KG1 (cell line): Measurements from ENCODE around the gene RCVRN.

ENCODE experiments used
- DNase-seq: peaks from one replicate; lab custom pipeline; 2025; lab: John Stamatoyannopoulos, UW

Gene RCVRN

GRCh38 chr17:9905078-9905415 lies at the start of gene RCVRN:
TSS of gene RCVRN (minus strand) at chr17:9905271. CDS start at chr17:9905180, 91 bp downstream.
- DNase-seq, result no peak

DNA sequence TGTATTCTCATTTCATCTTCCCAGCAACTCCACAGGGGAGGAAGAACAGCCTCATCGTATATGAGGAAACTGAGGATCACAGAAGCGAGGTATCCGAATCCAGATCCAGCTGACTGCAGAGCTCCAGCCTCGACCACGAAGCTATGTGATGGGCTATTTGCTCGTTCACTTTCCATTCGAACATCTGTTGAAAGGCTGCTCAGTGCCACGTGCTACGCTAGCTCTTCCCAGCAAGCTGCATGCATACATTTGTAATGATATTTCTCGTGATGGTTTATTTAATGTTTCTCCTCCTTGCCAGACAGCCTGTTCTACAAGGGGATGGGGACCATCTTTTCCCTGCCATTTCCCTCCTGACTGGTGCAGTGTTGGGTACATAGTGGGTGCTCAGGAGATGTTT lies 48.4 kb upstream of the RCVRN start:
- DNase-seq, result no peak

DNA sequence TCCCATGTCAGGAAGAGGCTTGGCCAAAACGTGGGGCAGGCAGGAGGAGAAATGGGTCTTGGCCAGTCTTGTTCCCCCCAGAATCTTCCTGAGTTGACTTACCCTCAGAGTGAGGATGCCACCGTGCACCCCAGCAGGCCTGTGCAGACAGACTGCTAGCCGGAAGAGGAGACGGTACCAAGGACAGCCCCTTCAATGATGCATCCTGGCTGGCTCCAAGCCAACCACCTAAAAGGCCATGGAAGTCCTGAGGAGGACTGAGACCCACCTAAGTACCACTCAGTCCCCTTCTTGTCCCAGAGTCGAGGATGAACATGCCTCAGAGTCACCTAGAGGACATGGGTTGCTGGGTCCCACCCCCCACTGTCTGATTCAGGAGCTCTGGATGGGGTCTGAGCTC lies 46.7 kb upstream of the RCVRN start:
- no peak for DNase-seq

DNA sequence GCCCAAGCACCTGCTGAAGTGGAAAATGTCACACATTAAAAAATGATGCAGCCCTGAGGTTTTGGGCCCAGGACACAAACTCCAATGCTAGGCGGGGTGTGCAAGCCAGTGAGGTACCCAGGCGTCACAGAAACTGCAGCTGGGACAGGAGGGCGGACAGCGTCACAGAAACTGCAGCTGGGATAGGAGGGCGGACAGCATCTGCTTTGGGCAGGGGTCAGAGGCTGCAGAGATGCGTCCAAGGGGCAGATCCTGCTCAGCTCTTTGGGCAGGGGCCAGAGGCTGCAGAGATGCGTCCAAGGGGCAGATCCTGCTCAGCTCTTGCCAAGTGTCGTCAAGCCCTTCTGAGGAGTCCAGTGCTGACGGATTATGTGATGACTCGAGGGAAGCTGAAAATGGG lies 43.9 kb upstream of the RCVRN start:
- no peak for DNase-seq

- no peak for DNase-seq
These were observed 39.6 kb upstream of the RCVRN start for GRCh38 chr17:9944704-9945103.

GRCh38 chr17:9943343-9943742 lies 38.3 kb upstream of the RCVRN start:
- no peak for DNase-seq

DNA sequence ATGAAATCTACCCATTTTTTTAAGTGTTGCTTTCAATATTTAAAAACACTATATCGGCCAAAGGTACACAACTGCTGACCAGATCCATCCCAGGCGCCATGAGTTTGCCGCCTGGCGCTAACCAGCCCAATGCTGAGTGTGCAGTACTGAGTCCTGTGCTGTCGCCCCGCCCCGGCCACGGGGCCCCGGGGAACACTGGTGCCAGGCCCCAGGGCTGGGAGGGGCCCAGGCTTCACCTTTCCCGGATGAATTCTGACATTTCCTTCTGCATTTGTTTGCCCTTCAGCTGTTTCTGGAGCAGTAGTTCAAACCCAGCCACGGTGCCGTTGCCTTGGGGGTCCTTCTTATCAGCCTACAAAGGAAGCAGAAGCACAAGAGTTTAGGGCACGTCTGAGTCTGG lies 37.8 kb upstream of the RCVRN start:
- no peak for DNase-seq

DNA sequence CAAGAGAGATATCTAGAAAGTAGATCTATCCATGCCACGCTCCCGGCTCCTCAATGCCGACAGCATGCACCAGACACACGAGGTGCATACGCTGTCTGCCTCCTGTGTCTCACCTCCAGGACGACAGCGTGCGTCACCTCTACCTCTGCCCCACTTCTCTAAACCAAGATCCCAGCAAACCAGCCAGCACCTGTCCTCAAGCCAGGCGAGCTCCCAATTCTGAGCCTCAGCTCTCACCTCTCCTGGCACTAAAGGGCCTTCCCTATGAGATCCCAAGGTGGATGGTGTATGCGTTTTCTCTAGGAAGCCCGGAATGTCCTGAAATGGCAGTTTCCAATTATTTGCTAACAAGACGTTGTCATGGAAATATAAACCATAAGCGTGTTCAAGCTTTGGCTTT lies 36.2 kb upstream of the RCVRN start:
- DNase-seq, result no peak

DNA sequence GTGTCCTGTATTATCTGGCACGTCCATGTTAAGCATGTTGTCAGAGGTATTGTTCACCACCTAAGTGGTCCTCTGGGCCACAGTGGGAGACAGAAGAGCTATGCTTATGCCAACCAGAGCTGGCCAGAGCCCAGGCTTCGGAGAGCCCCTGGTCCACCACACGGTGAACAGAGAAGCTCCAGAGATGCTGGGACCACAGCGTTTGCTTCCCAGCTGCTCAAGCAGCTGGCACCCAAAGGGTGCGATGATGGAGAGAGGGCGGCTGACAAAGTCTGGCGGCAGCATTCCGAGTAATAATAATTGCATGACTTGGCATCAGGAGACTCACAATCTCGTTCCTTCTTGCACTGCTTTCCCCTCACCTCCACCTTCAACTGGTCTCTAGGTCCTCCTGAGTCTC lies 35.8 kb upstream of the RCVRN start:
- DNase-seq, result no peak

- no peak for DNase-seq
These were observed 33.7 kb upstream of the RCVRN start for GRCh38 chr17:9938764-9939163.

DNA sequence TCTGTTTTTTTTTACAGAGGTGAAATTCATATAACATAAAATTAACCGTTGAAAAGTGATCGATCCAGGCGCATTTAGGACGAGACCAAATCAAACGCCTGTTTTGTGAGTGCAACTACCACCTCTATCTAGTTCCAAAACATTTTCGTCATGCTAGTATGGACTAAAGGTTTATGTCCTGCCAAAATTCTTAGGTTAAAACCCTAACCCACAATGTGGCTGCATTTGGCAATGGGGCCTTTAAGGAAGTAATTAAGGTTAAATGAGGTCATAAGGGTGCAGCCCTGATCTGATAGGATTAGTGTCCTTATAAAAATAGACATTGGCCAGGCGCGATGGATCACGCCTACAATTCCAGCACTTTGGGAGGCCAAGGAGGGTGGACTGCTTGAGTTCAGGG lies 32.8 kb upstream of the RCVRN start:
- no peak for DNase-seq

GRCh38 chr17:9937241-9937761 lies 32.2 kb upstream of the RCVRN start:
- no peak for DNase-seq

DNA sequence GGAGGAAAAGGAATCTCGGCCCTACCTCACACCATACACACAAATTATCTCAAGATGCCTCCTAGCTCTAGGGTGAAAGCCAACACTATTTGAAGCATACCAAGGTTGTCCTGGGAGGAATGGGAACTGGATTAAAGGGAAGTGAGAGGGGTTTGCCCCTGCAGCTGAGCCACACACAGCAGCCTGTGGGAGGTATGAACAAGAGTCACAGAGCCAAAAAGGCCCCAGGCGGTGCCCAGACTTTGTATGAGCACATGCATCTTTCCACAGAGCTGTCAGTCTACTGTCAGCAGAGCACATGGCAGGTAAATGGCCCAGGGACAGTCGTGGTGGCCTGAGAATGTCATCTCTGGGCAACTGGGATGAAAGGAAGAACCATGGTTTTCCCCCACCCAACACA lies 31.0 kb upstream of the RCVRN start:
- DNase-seq, result no peak

DNA sequence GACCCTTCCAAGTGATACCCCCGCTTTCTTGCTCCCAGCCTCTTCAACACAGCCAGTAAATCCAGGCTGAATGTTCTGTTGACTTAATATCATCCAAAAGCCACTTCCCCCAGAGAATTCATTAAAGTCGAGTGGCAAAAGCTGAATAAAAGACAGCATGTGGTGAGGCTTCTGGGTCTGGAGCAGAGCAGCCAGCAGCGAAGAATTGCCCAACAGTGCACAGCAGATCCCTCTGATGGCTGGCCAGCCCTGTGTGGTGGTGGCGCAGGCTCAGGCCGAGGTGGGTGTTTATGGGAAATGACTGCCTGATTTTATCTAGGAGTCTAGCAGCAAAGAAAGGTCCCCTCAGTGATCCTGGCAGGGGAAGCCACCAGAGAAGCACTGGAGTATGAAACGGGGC lies 30.3 kb upstream of the RCVRN start:
- DNase-seq, result no peak

DNA sequence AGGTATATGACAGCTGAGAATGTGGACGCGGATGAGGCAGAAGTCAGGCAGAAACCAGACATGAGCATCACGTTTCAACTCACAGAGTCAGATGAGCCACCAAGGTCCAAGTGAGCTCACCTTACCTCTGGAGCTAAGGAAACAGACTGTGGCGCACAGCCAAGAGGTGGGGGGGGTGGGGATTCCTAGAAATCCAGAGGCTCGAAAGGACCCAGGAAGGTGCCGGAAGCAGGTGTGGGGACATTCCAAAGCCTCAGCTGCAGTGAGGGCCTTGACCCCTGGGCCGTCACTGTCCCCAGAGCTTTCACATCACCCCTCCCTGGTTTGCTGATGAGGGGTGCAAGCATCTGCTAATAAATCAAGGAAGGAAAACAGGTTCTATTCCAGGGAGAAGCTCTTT lies 29.3 kb upstream of the RCVRN start:
- no peak for DNase-seq

GRCh38 chr17:9932491-9932890 lies 27.4 kb upstream of the RCVRN start:
- DNase-seq, result no peak

DNA sequence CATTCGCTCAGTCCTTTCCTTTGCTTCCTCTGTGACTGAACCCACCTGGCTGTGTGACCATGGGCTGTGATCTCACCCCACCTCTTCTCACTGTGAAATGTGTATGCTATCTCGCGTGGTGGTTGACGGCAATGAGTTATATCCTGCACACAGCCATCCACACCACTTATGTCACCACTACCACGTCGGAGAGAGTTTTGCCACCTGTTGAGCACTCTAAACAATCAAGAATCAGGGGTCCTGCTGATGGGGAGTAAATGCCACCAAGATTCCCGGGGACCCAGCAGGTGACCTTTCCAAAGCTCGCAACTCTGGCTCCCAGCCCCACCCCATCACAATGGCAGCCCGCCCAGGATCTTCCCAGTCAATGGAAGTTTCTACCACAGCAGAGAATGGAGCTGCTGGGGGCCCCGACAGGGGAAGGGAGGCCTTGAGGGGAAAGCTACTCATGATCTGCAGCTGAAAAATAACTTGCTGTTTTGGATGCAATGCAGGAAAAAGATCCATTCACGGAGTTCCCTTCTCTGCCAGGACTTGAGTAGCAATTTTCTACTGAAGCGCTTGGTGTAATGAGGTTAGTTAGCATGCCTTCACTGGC lies 26.2 kb upstream of the RCVRN start:
- no peak for DNase-seq

DNA sequence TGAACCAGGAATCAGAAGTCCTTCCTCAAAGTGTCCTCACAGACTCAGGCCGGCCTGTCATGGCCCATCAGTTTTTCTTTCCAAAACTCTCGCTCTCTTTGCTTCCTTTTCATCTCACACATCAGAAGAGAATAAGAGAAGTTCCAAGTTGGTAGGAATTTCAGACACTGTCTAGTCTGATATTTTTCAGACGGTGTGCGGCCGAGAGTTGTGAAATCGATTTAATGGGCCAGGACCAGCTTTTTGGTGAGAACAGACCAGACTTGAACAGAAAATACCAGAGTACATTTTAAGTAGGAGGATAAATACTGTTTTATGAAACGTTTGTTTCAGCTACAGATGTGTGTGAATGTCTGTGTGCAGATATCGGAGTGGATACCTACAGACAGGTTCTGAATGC lies 24.8 kb upstream of the RCVRN start:
- DNase-seq, result no peak

- no peak for DNase-seq
These were observed 23.7 kb upstream of the RCVRN start for GRCh38 chr17:9928601-9929333.

GRCh38 chr17:9926150-9926804 lies 21.2 kb upstream of the RCVRN start:
- DNase-seq, result no peak

DNA sequence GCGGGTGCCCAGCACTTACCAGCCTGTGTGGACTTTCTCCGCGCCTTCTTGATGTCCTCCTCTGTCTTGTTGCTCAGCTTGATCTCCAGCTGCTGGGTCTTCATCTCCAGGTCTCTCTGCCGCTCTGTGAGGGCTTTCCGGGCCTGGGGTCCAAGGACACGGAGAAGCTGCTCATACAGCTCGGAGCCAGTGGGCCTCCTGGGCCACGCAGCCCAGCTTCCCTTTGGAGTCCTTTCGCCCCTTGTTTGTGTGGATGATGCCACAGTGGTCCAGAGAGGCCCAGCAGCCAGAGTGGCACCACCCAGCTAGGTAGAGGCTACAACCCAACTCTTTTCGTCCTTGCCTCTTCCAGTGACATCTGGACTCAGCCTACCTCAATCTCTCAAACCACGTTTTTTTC lies 20.4 kb upstream of the RCVRN start:
- no peak for DNase-seq

- no peak for DNase-seq
These were observed 19.7 kb upstream of the RCVRN start for GRCh38 chr17:9924735-9925191.
